CD4-positive, alpha-beta T cell treated with Interleukin-15 for 4 hours (primary cell): ENCODE measurements around the gene JMJD7.

Source experiments
- DNase-seq: peaks from one replicate; pipeline ENCODE4 v3.0.0-alpha.2; 2020; ENCODE audit warnings: low spot score

Gene JMJD7

DNA sequence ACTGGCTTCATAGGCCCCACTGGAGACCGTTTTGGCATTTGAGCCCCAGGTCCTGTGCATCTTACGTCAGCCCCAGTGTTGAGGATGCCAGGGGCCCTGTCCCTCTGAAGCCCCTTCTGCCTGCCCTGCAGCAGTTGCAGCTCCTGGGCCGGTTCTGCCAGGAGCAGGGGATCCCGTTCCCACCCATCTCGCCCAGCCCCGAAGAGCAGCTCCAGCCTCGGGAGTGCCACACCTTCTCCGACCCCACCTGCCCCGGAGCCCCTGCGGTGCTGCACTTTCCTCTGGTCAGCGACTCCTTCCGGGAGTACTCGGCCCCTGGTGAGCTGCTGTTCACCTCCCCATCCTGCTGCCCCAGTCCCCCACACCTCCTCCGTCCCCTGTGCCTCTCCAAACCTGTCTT lies 19.3 kb downstream of the JMJD7 start:
- DNase-seq: no peak

DNA sequence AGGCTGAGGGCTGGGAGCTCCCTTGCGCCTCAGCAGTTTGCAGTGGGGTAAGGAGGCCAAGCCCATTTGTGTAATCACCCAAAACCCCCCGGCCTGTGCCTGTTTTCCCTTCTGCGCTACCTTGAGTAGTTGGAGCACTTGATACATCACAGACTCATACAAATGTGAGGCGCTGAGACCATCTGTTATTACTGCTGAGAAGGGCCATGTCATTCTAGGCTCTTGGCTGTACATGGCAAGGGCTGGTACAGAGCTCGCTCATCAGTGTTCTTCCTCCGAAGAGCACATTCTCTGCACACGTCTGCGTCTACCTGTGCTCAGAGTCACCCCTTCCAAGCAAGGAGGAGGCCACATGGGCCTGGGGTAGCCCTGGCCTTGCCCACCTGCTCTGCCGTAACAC lies 20.1 kb downstream of the JMJD7 start:
- no peak for DNase-seq

DNA sequence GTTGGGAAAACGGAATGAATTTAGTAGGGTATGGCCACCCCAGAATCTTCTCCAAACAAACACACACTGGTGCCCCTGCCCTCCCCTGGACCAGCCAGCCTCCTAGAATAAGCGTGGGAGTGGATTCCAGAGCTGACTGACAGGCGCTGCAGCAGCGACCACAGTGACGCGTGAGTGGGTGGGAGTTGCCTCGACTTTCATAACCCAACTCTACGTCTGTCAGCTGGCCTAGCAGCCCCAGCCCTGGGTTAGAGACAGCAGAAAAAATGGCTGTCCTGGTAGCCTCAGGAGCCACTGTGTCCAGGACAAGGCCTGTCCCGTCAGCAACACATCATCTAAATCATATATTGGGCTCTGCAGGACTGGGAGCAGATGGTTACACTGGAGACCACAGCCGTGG lies 20.7 kb downstream of the JMJD7 start:
- no peak for DNase-seq

DNA sequence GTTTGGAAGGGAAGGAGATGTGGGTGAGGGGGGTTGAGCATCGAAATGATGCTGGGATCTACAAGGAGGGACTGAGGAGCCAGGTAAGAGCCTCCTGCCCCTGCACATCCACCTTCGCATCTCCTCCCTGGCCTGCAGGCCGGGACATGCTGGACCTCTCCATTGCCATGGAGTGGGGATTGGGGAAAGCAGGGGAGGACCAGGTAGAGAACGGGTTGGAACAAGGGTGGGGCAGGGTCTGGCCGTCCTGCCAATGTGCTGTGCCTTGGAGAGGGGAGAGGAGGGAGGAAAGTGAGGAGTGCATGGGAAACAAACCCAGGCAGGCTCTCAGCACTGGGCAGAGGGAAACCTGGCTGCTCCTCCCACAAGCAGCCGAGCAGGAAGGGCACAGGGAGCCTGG lies 21.3 kb downstream of the JMJD7 start:
- DNase-seq: no peak

DNA sequence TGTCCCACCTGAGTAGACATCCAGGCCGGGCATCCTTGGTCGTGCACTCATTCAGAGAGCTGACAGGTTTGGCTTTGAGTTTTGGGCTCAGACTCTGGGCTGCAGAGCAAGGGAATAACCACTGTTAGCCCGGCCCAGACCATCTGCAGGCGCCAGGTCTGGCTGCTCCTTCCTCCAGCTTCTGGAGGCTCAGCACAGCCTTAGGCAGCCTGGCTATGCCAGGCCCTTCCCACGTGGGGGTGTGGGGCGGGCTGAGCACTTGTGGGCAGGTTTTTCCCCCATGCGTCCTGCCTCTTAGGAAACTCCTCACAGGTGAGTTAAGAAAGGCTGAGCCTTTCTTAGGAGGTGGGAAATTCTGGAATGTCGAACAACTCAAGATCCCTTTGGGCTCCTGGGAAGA lies 22.0 kb downstream of the JMJD7 start:
- no peak for DNase-seq

DNA sequence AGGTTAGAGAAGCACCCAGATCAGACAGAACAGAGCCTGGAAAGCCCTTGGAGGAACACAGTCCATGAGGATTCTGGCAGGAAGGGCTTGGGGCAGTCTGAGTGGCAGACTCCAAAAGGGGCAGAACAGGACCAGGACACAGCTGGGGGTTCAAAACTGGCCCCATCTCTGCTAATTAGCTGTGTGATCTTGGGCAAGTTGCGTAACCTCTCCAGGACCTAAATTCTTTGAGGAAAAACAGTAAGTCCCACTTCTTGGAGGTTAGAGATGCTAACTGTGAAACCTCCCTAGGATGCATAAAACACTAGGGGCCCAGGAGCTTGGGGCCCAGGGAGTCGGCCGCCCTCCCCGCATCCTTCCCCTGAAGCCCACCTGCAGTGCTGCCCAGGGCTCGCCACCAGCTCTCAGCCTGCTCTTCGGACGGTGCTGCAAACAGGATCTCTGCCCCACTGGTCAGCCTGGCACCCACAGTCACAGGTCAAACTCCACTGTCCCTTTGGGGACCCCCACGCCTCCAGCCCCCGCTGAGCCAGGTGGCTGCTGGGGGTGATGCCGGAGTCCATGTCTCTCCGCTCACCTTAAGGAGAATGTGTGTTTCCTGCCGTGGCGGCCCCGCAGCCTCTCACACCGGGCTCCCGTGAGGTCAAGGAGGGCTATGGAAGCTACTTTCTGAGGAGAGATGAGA lies 22.7 kb downstream of the JMJD7 start:
- DNase-seq: no peak

DNA sequence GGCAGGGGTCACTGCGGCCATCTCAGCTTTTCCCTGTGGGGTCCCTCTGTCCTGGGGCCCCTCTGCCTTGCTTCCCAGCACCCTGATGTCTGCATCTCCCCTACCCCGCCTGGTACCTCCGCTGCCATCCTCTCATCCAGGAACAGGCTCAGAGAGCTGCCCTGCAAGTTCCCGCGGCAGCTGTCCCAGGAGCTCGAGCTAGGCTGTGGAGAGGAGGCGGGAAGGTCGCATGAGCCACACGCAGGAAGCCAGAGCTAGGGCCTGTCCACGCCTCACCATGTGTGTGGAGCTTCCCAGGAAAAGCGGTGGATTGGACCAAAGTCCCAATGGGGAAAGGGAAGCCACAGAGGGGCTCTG lies 23.3 kb downstream of the JMJD7 start:
- no peak for DNase-seq

DNA sequence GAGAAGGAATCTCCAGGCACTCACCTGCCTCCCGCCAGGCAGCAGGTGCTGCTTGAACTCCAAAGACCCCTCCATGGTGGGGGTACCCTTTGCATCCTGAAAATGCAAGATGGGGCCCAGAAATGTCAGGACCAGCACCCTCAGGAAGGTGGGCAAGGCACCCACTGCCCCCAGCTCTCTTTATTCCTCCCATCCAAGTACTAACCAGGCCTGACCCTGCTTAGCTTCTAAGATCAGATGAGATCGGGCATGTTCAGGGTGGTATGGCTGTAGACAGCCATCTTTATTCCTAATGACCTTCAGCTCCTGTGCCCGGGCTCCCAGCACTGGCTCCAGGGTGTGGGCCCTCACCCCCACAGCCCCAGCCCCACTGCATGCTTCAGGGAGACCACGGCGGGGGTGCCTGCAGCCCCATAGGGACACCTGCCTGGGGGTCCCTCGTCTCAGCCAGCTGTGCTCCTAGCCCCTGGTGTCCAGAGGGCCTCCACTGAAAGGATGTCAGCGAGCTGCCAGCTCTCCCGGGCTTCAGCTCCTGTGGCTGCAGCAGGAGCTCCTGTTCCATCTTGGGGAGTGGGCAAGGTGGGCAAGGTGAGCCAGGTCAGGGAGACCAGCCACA lies 24.0 kb downstream of the JMJD7 start:
- no peak for DNase-seq

DNA sequence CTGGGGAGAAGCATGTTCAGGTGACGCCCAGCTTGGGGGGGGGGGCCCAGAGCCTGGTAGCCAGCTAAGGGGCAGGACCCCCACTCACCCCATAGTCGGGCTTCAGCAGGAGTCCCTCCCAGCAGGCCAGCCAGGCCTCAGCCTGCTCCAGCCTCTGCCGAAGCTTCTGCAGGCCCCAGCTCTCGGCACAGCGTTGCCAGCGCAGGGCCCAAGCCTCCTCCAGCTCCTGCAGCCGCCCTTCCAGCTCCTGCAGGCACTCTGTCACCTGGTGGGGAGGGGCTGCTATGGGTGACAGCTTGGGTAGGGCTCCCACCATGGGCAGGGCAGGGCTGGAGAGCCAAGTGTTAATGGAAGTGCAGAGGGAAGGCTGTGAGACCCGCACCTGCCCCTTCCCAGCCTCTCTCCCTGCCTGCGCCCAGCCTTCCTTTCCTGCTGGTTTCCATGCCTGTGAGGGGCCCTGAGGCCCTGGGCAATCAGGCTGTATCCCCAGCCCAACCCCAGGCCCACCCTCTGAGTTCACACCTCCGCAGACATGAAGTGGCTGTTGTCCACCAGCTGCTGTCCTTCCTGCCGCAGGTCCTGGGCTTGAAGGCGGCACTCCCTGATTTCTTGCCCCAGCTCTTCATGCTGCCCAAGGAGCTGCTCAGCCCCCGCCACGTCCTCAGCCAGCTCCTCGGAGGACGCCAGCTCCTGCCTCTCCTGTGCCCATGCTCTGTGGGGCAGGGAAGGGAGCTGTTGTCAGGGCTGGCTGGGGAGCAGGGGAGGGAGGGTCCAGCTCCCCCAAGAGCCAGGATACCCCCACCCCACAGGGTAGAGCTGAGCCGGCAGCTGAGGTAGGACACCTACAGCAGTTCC lies 25.1 kb downstream of the JMJD7 start:
- DNase-seq: no peak

DNA sequence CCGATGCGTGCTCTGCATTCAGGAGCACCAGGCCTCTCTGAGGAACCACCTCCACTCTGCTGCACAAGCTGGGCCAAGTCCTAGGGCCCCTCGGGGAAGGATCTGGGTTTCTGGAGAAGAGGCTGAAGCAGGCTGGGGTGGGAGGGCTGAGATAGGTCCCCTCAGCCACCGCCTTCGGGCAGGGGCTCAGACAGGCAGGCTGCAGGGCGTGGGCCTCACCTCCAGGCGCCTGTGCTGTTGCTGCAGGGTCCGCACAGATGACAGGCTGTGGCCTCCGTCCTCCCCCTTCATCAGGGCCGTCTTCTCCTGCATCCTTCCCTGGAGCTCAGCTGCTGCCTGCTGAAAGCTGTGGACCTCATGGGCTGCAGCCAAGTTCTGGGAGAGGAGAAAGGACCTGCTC lies 25.9 kb downstream of the JMJD7 start:
- DNase-seq: no peak

DNA sequence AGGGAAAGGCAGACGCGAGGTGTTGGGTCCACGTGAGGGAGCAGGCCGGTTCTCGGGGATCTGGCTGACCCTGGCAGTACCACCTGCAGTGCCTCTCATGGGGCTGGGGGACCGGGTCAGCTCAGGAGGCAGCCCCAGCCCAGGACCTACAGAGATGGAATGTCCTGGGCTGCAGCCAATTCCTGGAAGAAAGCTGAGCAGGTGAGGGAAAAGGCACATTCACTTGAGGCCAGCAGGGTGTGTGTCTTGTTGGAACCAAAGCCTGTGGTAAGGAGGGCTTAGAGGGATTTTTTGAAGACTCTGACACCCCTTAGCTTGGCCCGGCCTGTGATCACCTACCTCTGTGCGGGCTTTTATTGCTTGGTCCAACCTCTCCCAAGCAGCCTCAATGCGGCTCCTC lies 26.6 kb downstream of the JMJD7 start:
- DNase-seq: no peak

DNA sequence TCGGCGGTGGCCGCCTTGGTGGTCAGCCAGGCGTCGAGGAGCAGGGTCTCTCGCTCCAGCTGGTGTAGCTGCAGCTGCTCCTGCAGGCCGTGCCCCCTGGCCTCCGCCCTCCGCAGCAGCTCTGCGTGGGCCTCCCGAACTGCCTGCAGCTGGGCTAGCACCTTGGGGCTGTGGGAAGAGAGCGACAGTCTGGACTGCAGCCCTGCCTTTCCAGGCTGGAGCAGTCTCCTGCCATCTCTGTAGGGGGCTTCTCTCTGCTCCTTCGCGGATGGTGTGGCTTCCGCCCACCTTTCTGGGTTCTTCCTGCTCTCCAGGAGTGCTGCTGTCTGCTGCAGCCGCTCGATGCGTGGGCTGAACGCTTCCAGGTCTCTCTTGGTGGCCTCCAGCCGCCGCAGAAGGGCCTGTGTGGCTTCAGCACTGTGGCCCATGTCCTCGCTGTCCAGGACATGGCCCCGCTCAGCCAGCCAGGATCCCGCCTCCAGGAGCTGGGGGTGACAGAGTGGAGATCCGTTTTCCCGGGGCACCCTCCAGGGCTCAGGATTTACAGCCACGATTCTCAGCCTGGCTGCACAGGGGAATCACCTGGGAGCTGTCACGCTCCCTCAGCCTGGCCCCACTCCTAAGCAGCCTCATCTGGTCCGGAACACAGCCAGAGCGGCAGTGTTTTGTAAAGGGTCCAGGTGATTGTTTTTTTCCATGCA lies 27.5 kb downstream of the JMJD7 start:
- no peak for DNase-seq

DNA sequence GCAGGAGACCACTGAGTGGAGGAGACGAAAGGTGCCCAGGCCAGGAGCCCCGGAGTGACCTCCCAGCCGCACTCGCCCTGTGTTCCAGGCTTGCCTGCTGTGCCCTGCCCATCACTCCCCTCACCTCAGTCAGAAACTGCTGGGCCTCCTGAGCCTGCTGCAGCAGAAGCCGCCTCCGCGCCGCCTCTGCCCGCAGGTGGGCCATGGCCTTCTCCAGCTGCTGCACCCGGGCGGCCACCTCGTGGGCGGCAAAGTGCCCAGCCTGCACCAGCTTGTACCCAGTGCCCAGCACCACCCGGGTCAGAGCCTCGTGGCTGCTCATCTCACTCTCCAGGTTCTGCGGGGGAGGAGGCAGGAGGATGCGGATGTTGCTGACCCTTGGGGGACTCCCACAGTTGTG lies 28.4 kb downstream of the JMJD7 start:
- DNase-seq: no peak

DNA sequence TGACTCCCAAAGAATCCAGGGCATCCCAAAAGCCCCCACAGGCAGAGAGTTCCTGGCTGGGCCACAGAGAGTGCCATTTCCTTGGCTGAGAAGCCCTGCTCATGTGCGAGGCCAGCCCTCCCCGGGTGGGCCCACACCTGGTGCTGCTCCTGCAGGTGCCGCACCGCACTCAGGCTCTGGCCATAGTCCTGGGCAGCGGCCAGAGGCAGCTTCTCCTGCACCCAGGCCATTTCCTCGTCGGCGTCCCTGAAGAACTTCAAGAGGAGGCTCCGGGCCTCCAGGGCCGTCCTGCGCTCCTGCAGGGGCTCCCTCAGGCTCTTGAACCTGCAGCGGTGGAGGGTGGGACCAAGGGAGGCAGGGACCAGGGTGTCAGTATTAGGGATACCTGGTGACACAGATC lies 28.8 kb downstream of the JMJD7 start:
- DNase-seq: no peak

DNA sequence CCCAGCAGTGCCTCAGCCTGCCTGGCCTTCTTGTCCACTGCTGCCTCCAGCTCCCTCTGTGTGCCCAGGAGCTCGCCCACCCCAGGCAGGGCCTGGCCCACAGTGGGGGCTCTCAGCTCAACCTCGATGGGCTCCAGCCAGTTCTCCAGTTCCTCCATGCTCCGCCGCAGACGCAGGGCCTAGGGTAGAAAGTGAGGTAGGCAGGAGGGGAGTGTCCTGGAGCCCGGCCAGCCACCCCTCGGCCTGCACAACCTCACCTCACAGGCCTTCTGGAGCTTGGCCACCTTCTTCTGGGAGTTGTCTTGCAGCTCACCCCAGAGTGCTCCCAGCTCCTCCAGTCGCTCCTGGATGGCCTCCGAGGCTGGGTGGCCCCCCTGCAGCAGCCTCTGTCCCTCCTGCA lies 29.4 kb downstream of the JMJD7 start:
- DNase-seq: no peak

DNA sequence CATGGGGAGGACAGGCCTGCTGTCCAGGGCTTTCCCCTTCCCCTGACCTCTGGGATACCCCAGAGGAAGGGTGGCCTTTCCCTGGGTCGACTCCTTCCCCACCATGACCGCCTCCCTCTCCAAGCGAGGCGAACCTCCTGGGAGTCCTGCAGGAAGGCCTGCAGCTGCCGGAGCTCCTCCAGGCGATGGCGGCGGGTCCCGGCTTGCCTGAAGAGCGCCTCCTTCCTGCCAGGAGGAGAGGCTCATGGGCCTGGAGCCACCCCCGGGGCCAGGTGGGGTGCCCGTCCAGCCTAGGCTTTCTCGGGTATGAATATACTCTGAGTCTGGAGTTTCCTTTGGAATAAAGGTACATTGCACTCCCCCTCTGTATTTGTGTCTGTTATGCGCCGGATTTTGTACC lies 30.9 kb downstream of the JMJD7 start:
- DNase-seq: no peak

DNA sequence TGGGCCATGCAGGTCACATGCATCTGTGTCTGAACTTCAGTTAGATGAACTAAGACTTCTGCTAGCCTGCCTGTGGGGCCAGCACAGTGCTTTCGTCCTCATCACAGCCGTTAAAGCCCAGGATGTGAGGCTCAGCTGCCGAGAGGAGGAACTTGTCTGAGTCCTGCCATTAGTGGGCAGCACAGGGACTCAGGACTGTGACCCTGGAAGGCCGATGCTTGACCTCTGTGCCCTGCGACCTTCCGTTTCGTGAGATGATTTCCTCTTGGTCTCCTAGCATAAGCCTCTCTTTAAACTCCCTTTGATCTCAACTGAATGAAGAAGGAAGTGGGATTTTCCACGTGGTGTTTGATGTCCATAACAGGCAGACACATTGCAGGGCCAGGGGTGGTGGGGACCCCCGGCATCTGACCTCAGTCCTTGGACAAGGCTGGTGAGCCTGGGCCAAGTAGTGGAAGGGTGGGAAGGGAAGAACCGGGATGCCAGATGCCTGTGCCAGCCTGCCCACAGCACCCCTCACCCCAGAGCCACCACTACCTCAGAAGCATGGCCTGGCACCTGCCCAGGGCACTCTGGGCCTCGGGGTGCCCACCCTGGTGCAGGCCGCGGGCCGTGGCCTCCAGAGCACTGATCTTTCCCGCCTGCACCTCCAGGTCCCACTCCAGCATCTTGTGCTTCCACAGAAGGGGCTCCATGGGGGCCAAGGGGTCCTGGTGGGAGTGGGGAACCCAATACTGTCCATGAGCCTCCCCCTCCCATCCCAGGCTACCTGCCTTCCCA lies 32.3 kb downstream of the JMJD7 start:
- no peak for DNase-seq

DNA sequence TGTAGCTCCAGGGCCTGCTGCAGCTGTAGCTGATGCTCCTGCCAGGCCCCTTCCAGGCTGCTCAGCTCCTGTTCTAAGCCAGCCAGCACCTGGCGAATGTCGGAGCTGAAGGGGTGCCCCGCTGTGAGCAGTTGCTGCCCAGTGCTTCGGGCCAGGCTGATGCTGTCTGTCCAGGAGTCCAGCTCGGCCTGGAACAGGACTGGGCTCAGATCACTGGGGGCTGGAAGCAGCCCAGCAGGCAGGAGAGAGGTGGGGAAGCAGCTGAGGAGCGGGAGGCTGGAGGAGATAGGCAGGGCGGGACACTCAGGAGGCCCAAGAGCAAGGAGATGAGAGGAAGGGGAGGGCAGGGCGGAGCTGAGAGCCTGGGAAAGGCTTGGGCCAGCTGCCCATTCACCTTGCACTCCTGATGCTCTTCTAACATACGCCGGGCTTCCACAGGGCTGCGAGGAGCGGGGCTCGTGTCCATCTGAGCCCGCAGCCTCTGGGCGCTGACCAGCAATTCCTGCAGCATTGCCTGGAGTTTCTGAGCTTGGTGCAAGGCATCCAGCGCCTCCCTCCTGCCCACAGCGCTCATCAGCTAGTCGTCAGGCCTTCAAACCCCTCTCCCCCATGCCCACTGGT lies 34.0 kb downstream of the JMJD7 start:
- DNase-seq: no peak

DNA sequence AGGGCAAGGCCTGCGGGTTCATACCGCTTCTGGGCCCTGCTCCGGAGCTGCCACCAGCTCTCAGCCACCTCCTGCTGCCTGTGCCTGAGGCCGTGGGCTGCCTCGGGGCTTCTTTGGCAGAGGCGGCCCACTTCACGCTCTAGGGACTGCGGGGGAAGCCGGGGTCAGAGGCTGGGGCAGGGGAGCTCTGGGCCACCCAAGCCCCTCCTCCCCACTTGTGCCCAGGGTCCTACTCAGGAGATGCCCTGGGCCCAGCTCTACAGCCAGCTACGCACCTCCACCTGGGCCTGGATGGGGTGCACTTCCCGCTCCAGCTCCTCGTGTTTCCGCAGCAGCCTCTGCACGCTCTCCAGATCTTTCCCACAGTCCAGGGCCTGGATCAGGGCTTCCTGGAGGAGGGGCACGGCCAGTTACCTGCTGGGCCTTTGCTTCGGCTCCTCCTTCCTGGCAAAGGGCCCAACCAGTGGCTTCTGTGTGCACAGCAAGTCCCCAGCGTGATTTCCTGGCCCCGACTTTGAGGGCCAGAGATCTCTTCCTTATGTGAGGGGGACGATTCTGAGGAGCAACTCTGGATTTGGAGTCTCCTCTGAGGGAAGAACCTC lies 34.7 kb downstream of the JMJD7 start:
- no peak for DNase-seq

DNA sequence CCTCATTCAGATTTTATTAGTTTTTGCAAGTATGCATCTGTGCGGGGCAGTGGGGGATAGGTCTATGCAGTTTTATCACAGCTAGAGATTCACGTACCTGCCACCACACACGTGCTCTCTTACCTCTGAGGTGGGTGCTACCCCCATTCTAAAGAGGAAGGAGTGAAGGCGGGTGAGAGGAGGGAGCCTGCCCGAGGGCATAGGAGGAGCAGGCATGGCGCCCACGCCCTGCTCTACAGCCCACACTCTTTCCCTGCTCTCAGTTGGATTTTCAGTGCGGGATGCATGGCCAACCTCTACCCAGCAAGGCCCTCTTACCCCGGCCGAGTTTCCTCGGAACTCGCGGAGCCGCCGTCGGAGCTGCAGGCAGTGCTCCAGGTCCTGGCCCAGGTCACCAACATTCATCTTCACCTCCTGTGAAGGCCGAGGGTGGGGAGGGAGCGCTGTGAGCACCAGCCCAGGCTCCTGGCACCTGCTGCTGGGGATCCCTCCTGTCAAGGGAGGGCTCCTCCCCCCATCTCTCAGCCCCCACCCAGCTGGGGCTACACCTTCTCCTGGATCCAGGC lies 37.7 kb downstream of the JMJD7 start:
- no peak for DNase-seq

DNA sequence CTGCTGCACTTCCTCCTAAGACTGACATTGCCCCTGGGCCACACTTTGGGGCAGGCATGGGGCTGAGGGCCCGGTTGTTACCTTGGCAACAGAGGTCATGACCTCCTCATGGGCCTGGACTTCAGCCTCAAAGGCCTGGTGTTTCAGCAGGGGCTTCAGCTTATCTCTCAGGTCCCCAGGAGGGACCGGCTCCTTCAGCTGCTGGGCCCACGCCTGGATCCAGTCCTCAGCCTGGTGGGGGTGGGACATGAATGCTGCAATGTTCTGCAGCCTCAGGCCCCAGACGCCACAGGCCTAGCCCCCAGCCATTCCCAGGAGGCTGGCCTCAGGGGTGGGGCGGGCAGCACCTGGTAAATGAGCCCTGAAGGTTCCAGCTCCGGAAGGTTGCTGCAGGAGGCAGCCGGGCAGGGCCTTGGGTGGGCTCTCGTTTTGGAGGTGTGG lies 38.4 kb downstream of the JMJD7 start:
- no peak for DNase-seq
